Heart left ventricle (tissue), 13 donors: ENCODE results near the gene SLK.

Source experiments
- POLR2A ChIP-seq, 2 donors: fragments of 450-650 bp; IDR thresholded peaks; one replicate each; pipeline ENCODE4 v1.6.1; 2017; ENCODE audit warnings: antibody characterized with exemption in 2 of 2, mild to moderate bottlenecking in 2 of 2, moderate library complexity in 2 of 2
- TF ChIP-seq, protein P1 (sequence below), 12 donors: fragments of 200-600 bp; sonication (generic) in 4 of 12; IDR thresholded peaks; one replicate each; pipeline versions ENCODE4 v1.5.0 to v1.8.0; 2018 to 2022; ENCODE audit warnings: antibody characterized with exemption in 12 of 12, mild to moderate bottlenecking in 5 of 12
- donor health status: ischemic (EF 13 %, LVEDD 7.1; RV severe dilation, severe dysfunction).
- donor health status: DM: no; HTN: yes; CAD: no.
- donor health status: DM: no; HTN: no; CAD: no.
- donor health status: ischemic (EF 25% LVEDD 6.9; RV normal size, moderate dysfunction).
- donor health status: ischemic (EF 25% LVEDD 5.7; RV mildly dilated, moderate dysfunction).
- donor health status: ischemic (EF 35%, LVEDD 5.7; RV mildly dilated, moderate dysfunction).
- donor health status: nonischemic (EF 11% LVEDD 7.7; RV severe dilation, severe dysfunction).
- donor health status: DM: yes; HTN: yes; CAD: no.
- donor health status: PGD.
- donor health status: ischemic (EF 29% LVEDD 5.4; RV normal size, mild dysfunction).
- donor health status: nonischemic (EF 23%, LVEDD 6.1; RV moderate dilation, normal function).

DNA sequence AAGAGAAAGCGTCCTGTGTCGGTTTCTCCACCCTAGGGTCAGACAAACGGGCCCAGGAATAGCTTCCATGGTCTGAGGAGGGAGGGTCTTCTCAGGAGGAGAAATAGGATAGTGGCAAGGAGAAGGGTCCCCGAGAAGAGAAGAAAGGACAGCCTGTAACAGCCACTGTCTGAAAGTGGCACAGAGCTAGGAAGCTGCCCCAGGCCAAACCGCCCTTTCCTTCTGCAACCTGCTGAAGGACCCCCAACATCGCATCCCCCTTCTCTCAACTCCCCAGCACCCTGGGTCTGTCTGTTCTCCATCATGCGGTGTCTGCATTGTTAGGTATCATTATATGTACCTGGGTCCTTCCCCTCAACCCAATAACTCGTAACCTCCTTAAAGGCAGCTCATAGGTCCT, 71.6 kb downstream of the SLK start:
- TF ChIP-seq, protein P1, sequence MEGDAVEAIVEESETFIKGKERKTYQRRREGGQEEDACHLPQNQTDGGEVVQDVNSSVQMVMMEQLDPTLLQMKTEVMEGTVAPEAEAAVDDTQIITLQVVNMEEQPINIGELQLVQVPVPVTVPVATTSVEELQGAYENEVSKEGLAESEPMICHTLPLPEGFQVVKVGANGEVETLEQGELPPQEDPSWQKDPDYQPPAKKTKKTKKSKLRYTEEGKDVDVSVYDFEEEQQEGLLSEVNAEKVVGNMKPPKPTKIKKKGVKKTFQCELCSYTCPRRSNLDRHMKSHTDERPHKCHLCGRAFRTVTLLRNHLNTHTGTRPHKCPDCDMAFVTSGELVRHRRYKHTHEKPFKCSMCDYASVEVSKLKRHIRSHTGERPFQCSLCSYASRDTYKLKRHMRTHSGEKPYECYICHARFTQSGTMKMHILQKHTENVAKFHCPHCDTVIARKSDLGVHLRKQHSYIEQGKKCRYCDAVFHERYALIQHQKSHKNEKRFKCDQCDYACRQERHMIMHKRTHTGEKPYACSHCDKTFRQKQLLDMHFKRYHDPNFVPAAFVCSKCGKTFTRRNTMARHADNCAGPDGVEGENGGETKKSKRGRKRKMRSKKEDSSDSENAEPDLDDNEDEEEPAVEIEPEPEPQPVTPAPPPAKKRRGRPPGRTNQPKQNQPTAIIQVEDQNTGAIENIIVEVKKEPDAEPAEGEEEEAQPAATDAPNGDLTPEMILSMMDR (IDR thresholded peaks at IDR 0.05), result no peak
- TF ChIP-seq POLR2A (IDR thresholded peaks at IDR 0.05), result no peak
